ENCODE measurements around the gene DLGAP1. TPM values are rescaled to one million over a fixed set of nuclear protein-coding genes. Genes with fewer than 3 reads are reported as not detected.

The DLGAP1 gene
- total and polyA plus RNA-seq, 7 donors: 0.13 to 2.6 (median 1.3) TPM; not detected in 1

- Histone ChIP-seq H3K27ac (no peak overlapping the region), H3K27me3 (no peaks in the 10 kb centered on the region), H3K4me3 (no peak overlapping the region), H3K4me1 (no peaks in the 10 kb centered on the region), H3K36me3 (no peaks in the 10 kb centered on the region), H3K9me3 (no peaks in the 10 kb centered on the region)
- no peak for DNase-seq
- WGBS, 2 donors: 76 to 80% methylated on average over 6 of the region's 6 CpGs
- TF ChIP-seq EP300 (IDR thresholded peaks at IDR 0.05): no peak
- no peak for TF ChIP-seq POLR2AphosphoS5 (IDR thresholded peaks at IDR 0.05)
- TF ChIP-seq POLR2A (IDR thresholded peaks at IDR 0.05): no peak
- TF ChIP-seq, protein P1, sequence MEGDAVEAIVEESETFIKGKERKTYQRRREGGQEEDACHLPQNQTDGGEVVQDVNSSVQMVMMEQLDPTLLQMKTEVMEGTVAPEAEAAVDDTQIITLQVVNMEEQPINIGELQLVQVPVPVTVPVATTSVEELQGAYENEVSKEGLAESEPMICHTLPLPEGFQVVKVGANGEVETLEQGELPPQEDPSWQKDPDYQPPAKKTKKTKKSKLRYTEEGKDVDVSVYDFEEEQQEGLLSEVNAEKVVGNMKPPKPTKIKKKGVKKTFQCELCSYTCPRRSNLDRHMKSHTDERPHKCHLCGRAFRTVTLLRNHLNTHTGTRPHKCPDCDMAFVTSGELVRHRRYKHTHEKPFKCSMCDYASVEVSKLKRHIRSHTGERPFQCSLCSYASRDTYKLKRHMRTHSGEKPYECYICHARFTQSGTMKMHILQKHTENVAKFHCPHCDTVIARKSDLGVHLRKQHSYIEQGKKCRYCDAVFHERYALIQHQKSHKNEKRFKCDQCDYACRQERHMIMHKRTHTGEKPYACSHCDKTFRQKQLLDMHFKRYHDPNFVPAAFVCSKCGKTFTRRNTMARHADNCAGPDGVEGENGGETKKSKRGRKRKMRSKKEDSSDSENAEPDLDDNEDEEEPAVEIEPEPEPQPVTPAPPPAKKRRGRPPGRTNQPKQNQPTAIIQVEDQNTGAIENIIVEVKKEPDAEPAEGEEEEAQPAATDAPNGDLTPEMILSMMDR (IDR thresholded peaks at IDR 0.05): no peak
- intact Hi-C loops (cut with DNase I): no loop called here
Measured at GRCh38 chr18:4172196-4173100, 282.7 kb downstream of the DLGAP1 start.

- intact Hi-C loops (cut with DNase I): no loop called here
- Histone ChIP-seq H3K9me3 (no peaks in the 10 kb centered on the region), H3K27ac (no peak overlapping the region), H3K4me3 (no peak overlapping the region), H3K4me1 (no peaks in the 10 kb centered on the region), H3K36me3 (no peaks in the 10 kb centered on the region), H3K27me3 (no peaks in the 10 kb centered on the region)
- DNase-seq: no peak
- 72 to 75% methylated on average over 4 of the region's 4 CpGs for WGBS, 2 donors
- no peak for TF ChIP-seq POLR2AphosphoS5 (IDR thresholded peaks at IDR 0.05)
- no peak for TF ChIP-seq EP300 (IDR thresholded peaks at IDR 0.05)
- TF ChIP-seq POLR2A (IDR thresholded peaks at IDR 0.05): no peak
- TF ChIP-seq, protein P1 (IDR thresholded peaks at IDR 0.05): no peak
Measured at GRCh38 chr18:4157352-4157751, 297.8 kb downstream of the DLGAP1 start.

DNA sequence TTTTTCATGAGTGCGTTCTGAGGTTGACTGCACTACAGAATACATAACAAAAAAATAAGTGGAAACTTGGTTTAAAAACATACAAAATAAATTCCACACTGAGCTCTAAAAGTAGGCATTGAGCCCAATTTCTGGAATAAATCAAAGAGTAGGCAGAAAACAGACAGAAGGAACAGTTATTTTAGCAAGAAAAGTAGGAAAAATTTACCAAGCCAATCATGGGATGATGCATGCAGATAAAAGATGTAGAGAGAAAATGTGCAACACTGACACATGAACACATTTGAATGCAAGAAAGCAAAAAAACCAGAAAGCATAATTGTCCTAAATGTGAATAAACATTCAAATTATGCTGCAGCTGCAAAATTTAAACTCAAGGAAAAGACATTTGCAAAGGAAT, 308.3 kb downstream of the DLGAP1 start:
- intact Hi-C loops (cut with DNase I): no loop called here
- no peak for DNase-seq
- H3K9me3 ChIP-seq: no peaks in the 10 kb centered on the region
- no peaks in the 10 kb centered on the region for H3K4me1 ChIP-seq
- WGBS, 2 donors: 95 to 97% methylated on average over 1 of the region's 1 CpG
- no peak overlapping the region for H3K27ac ChIP-seq
- H3K4me3 ChIP-seq: no peak overlapping the region
- TF ChIP-seq, protein P1 (IDR thresholded peaks at IDR 0.05): no peak
- TF ChIP-seq POLR2A (IDR thresholded peaks at IDR 0.05): no peak
- TF ChIP-seq POLR2AphosphoS5 (IDR thresholded peaks at IDR 0.05): no peak
- no peak for TF ChIP-seq EP300 (IDR thresholded peaks at IDR 0.05)
- no peaks in the 10 kb centered on the region for H3K27me3 ChIP-seq
- H3K36me3 ChIP-seq: no peaks in the 10 kb centered on the region

DNA sequence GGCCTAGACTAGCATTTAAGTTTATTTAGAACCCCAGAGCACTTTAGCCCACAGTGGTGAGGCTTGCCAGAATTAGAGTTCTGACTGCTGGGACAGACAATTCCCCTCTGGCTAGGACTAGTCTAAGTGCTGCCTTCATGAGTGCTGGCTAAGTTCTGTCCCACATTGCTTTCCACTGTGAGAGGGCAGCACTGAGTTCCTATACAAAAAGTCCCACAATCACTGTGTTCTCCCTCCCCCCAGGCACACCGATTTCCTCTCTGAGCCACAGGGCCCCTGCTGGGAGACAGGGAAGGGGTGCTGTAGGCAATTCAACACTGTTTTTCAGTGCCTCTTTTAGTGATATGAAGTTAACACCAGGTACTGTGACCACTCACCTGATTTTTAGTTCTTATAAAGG, 310.9 kb downstream of the DLGAP1 start:
- Histone ChIP-seq H3K27me3 (no peaks in the 10 kb centered on the region), H3K4me1 (no peaks in the 10 kb centered on the region), H3K4me3 (no peak overlapping the region), H3K36me3 (no peaks in the 10 kb centered on the region), H3K9me3 (no peaks in the 10 kb centered on the region), H3K27ac (no peak overlapping the region)
- 39 to 60% methylated on average over 1 of the region's 1 CpG for WGBS, 2 donors
- no peak for DNase-seq
- intact Hi-C loops (cut with DNase I): no loop called here
- TF ChIP-seq POLR2AphosphoS5 (IDR thresholded peaks at IDR 0.05): no peak
- TF ChIP-seq EP300 (IDR thresholded peaks at IDR 0.05): no peak
- TF ChIP-seq, protein P1 (IDR thresholded peaks at IDR 0.05): no peak
- no peak for TF ChIP-seq POLR2A (IDR thresholded peaks at IDR 0.05)
